ENCODE measurements around the gene SLC25A44.

Gene SLC25A44

GRCh38 chr1:156232201-156232894 lies 38.4 kb downstream of the SLC25A44 start:
- Histone ChIP-seq H3K4me2 (ENCODE audit: low read depth, low read length, poor library complexity, severe bottlenecking) (no peak overlapping the region), H3K9ac (ENCODE audit: low read depth, low read length, poor library complexity, severe bottlenecking) (no peak overlapping the region), H4K20me1 (ENCODE audit: insufficient read depth, low read length, poor library complexity, severe bottlenecking) (no peaks in the 10 kb centered on the region), H3K27me3 (ENCODE audit: insufficient read depth, low read length, poor library complexity, severe bottlenecking) (no peaks in the 10 kb centered on the region), H3F3A (ENCODE audit: low read depth) (no peaks in the 10 kb centered on the region), H3K79me2 (ENCODE audit: insufficient read depth, low read length) (no peaks in the 10 kb centered on the region), H3K36me3 (ENCODE audit: insufficient read depth, low read length) (peaks cover 12% of the 10 kb centered on the region; the same call in 1 of the 2 replicates), H3K4me3 (ENCODE audit: low read length, poor library complexity, severe bottlenecking) (no peak overlapping the region), H3K4me1 (ENCODE audit: insufficient read depth, low read length, poor library complexity, severe bottlenecking) (no peaks in the 10 kb centered on the region), H3K9me2 (replicated peaks; ENCODE audit: low read depth, low read length) (no peaks in the 10 kb centered on the region), H2AFZ (ENCODE audit: low read length) (no peak overlapping the region), H3K9me3 (ENCODE audit: insufficient read depth, low read depth, low read length) (no peaks in the 10 kb centered on the region)
- TF ChIP-seq CTCF (conservative IDR thresholded peaks at IDR 0.05; ENCODE audit: low read length): no peak
- TF ChIP-seq EZH2phosphoT487 (IDR thresholded peaks at IDR 0.05; ENCODE audit: borderline replicate concordance): no peak

- no peaks in the 10 kb centered on the region for H3K9me2 ChIP-seq (replicated peaks; ENCODE audit: low read depth, low read length)
Measured at GRCh38 chr1:156233426-156234127, 39.7 kb downstream of the SLC25A44 start.

GRCh38 chr1:156236164-156236563 lies 42.3 kb downstream of the SLC25A44 start:
- Histone ChIP-seq H3K79me2 (ENCODE audit: insufficient read depth, low read length) (no peaks in the 10 kb centered on the region), H2AFZ (ENCODE audit: low read length) (no peak overlapping the region), H3K4me3 (ENCODE audit: low read length, poor library complexity, severe bottlenecking) (no peak overlapping the region), H4K20me1 (ENCODE audit: insufficient read depth, low read length, poor library complexity, severe bottlenecking) (no peaks in the 10 kb centered on the region), H3K9me3 (ENCODE audit: insufficient read depth, low read depth, low read length) (no peaks in the 10 kb centered on the region), H3K4me1 (ENCODE audit: insufficient read depth, low read length, poor library complexity, severe bottlenecking) (no peaks in the 10 kb centered on the region), H3K27me3 (ENCODE audit: insufficient read depth, low read length, poor library complexity, severe bottlenecking) (no peaks in the 10 kb centered on the region), H3K9ac (ENCODE audit: low read depth, low read length, poor library complexity, severe bottlenecking) (no peak overlapping the region), H3K9me2 (replicated peaks; ENCODE audit: low read depth, low read length) (no peaks in the 10 kb centered on the region), H3K36me3 (ENCODE audit: insufficient read depth, low read length) (peaks cover 25% of the 10 kb centered on the region; the same call in 1 of the 2 replicates), H3K4me2 (ENCODE audit: low read depth, low read length, poor library complexity, severe bottlenecking) (no peak overlapping the region), H3F3A (ENCODE audit: low read depth) (no peaks in the 10 kb centered on the region)
- TF ChIP-seq EZH2phosphoT487 (IDR thresholded peaks at IDR 0.05; ENCODE audit: borderline replicate concordance) (no peak), CTCF (conservative IDR thresholded peaks at IDR 0.05; ENCODE audit: low read length) (no peak)

More at GRCh38 chr1:156233426-156234127, 39.7 kb downstream of the SLC25A44 start:
- Histone ChIP-seq H3K9ac (ENCODE audit: low read depth, low read length, poor library complexity, severe bottlenecking) (no peak overlapping the region), H3K4me2 (ENCODE audit: low read depth, low read length, poor library complexity, severe bottlenecking) (no peak overlapping the region), H2AFZ (ENCODE audit: low read length) (no peak overlapping the region), H3K79me2 (ENCODE audit: insufficient read depth, low read length) (no peaks in the 10 kb centered on the region), H3K27me3 (ENCODE audit: insufficient read depth, low read length, poor library complexity, severe bottlenecking) (no peaks in the 10 kb centered on the region), H3K9me3 (ENCODE audit: insufficient read depth, low read depth, low read length) (no peaks in the 10 kb centered on the region), H4K20me1 (ENCODE audit: insufficient read depth, low read length, poor library complexity, severe bottlenecking) (no peaks in the 10 kb centered on the region), H3F3A (ENCODE audit: low read depth) (no peaks in the 10 kb centered on the region), H3K4me3 (ENCODE audit: low read length, poor library complexity, severe bottlenecking) (no peak overlapping the region), H3K4me1 (ENCODE audit: insufficient read depth, low read length, poor library complexity, severe bottlenecking) (no peaks in the 10 kb centered on the region), H3K36me3 (ENCODE audit: insufficient read depth, low read length) (peaks cover 18% of the 10 kb centered on the region; the same call in 1 of the 2 replicates)
- TF ChIP-seq CTCF (conservative IDR thresholded peaks at IDR 0.05; ENCODE audit: low read length) (no peak), EZH2phosphoT487 (IDR thresholded peaks at IDR 0.05; ENCODE audit: borderline replicate concordance) (no peak)
